Loucy (cell line): ENCODE measurements around the gene SLC25A26.

Experiments
- H2AFZ ChIP-seq: fragments of 200-600 bp; sonication (generic); 2 replicates; pipeline ENCODE4 v1.6.0; 2016; ENCODE audit warnings: antibody characterized with exemption, mild to moderate bottlenecking, low read length, moderate library complexity
- H3F3A ChIP-seq: fragments of 200-600 bp; 2 replicates; pipeline ENCODE4 v1.6.0; 2016; ENCODE audit warnings: antibody characterized with exemption, low read depth, mild to moderate bottlenecking
- H3K27me3 ChIP-seq: fragments of 200-600 bp; sonication (generic); 2 replicates; pipeline ENCODE4 v1.6.1; 2014; ENCODE audit warnings: low read length, mild to moderate bottlenecking; ENCODE audit not compliant: insufficient read depth, poor library complexity, severe bottlenecking
- H3K36me3 ChIP-seq: fragments of 200-600 bp; sonication (generic); 2 replicates; pipeline ENCODE4 v1.6.1; 2016; ENCODE audit warnings: low read length; ENCODE audit not compliant: insufficient read depth
- H3K4me1 ChIP-seq: fragments of 200-600 bp; sonication (generic); 2 replicates; pipeline ENCODE4 v1.5.1; 2014; ENCODE audit warnings: low read length, mild to moderate bottlenecking; ENCODE audit not compliant: insufficient read depth, poor library complexity, severe bottlenecking
- H3K4me2 ChIP-seq: fragments of 200-600 bp; sonication (generic); 2 replicates; pipeline ENCODE4 v1.6.0; 2014; ENCODE audit warnings: antibody characterized with exemption, low read length, low read depth, mild to moderate bottlenecking; ENCODE audit not compliant: poor library complexity, severe bottlenecking
- H3K4me3 ChIP-seq: fragments of 200-600 bp; sonication (generic); 2 replicates; pipeline ENCODE4 v1.5.1; 2014; ENCODE audit warnings: low read length, mild to moderate bottlenecking, mixed read lengths; ENCODE audit not compliant: poor library complexity, severe bottlenecking
- H3K79me2 ChIP-seq: fragments of 200-600 bp; sonication (generic); 2 replicates; pipeline ENCODE4 v1.6.1; 2014; ENCODE audit warnings: low read length; ENCODE audit not compliant: insufficient read depth
- H3K9ac ChIP-seq: fragments of 200-600 bp; sonication (generic); 2 replicates; pipeline ENCODE4 v1.6.0; 2014; ENCODE audit warnings: mild to moderate bottlenecking, low read depth, low read length, moderate library complexity; ENCODE audit not compliant: poor library complexity, severe bottlenecking
- H3K9me2 ChIP-seq: fragments of 200-600 bp; sonication (generic); replicated peaks from 2 replicates; pipeline ENCODE4 v1.6.1; 2016; ENCODE audit warnings: low read depth, low read length, mixed read lengths
- H3K9me3 ChIP-seq: fragments of 200-600 bp; sonication (generic); 2 replicates; pipeline ENCODE4 v1.6.1; 2014; ENCODE audit warnings: mild to moderate bottlenecking, antibody characterized with exemption, low read length, low read depth; ENCODE audit not compliant: insufficient read depth
- H4K20me1 ChIP-seq: fragments of 200-600 bp; sonication (generic); 2 replicates; pipeline ENCODE4 v1.6.0; 2014; ENCODE audit warnings: antibody characterized with exemption, low read length, mild to moderate bottlenecking; ENCODE audit not compliant: insufficient read depth, poor library complexity, severe bottlenecking
- CTCF ChIP-seq: fragments of 200-600 bp; sonication (generic); conservative IDR thresholded peaks from 2 replicates; pipeline ENCODE4 v1.5.1; 2014; ENCODE audit warnings: mild to moderate bottlenecking, antibody characterized with exemption, low read length
- EZH2phosphoT487 ChIP-seq: fragments of 200-600 bp; IDR thresholded peaks from 2 replicates; pipeline ENCODE4 v1.6.1; 2018; ENCODE audit warnings: antibody characterized with exemption, mild to moderate bottlenecking, moderate library complexity, borderline replicate concordance

The SLC25A26 gene

GRCh38 chr3:66178206-66178605 is 42.6 kb upstream of the SLC25A26 start:
- Histone ChIP-seq H3K4me1 (no peaks in the 10 kb centered on the region), H3K9me2 (no peaks in the 10 kb centered on the region)
- TF ChIP-seq EZH2phosphoT487 = no peak
- TF ChIP-seq CTCF = no peak

GRCh38 chr3:66179793-66180192 is 41.0 kb upstream of the SLC25A26 start:
- Histone ChIP-seq H4K20me1 (no peaks in the 10 kb centered on the region), H2AFZ (no peak overlapping the region), H3K4me1 (no peaks in the 10 kb centered on the region), H3K27me3 (no peaks in the 10 kb centered on the region), H3K79me2 (no peaks in the 10 kb centered on the region), H3F3A (no peaks in the 10 kb centered on the region), H3K4me3 (no peak overlapping the region), H3K9me2 (no peaks in the 10 kb centered on the region), H3K9me3 (no peaks in the 10 kb centered on the region), H3K4me2 (no peak overlapping the region), H3K36me3 (no peaks in the 10 kb centered on the region), H3K9ac (no peak overlapping the region)
- TF ChIP-seq CTCF (no peak), EZH2phosphoT487 (no peak)

More at GRCh38 chr3:66178206-66178605, 42.6 kb upstream of the SLC25A26 start:
- H3K27me3 ChIP-seq = no peaks in the 10 kb centered on the region
- no peak overlapping the region for H3K4me3 ChIP-seq
- H3F3A ChIP-seq = no peaks in the 10 kb centered on the region
- no peaks in the 10 kb centered on the region for H3K79me2 ChIP-seq
- H2AFZ ChIP-seq = no peak overlapping the region
- no peaks in the 10 kb centered on the region for H3K9me3 ChIP-seq
- no peaks in the 10 kb centered on the region for H3K36me3 ChIP-seq
- H3K4me2 ChIP-seq = no peak overlapping the region
- H4K20me1 ChIP-seq = no peaks in the 10 kb centered on the region
- no peak overlapping the region for H3K9ac ChIP-seq

GRCh38 chr3:66181764-66182163 is 39.0 kb upstream of the SLC25A26 start:
- no peaks in the 10 kb centered on the region for H3K36me3 ChIP-seq
- no peaks in the 10 kb centered on the region for H3K9me2 ChIP-seq
- no peak overlapping the region for H3K4me2 ChIP-seq
- H2AFZ ChIP-seq = no peak overlapping the region
- TF ChIP-seq CTCF (no peak), EZH2phosphoT487 (no peak)
- H3K4me3 ChIP-seq = no peak overlapping the region
- no peaks in the 10 kb centered on the region for H3K27me3 ChIP-seq
- no peaks in the 10 kb centered on the region for H3K4me1 ChIP-seq
- H4K20me1 ChIP-seq = no peaks in the 10 kb centered on the region
- H3K9me3 ChIP-seq = no peaks in the 10 kb centered on the region
- H3K9ac ChIP-seq = no peak overlapping the region
- no peaks in the 10 kb centered on the region for H3F3A ChIP-seq
- H3K79me2 ChIP-seq = no peaks in the 10 kb centered on the region
